GM20000 (cell line): Measurements from ENCODE around the gene CASK.
"Not testable (repeated sequence)": the region's sequence is repeated elsewhere in the genome, so short reads cannot be mapped to it uniquely, and the experiment has no call there.

Experiments
- DNase-seq: peaks from one replicate; pipeline ENCODE4 v3.0.0; 2012; ENCODE audit warnings: low spot score
- TF ChIP-seq, protein P1 (sequence below): IDR thresholded peaks from 2 replicates; pipeline ENCODE4 v1.5.1; 2012; ENCODE audit warnings: mild to moderate bottlenecking, control low read depth; ENCODE audit errors: extremely low read depth, missing control alignments

Gene CASK

DNA sequence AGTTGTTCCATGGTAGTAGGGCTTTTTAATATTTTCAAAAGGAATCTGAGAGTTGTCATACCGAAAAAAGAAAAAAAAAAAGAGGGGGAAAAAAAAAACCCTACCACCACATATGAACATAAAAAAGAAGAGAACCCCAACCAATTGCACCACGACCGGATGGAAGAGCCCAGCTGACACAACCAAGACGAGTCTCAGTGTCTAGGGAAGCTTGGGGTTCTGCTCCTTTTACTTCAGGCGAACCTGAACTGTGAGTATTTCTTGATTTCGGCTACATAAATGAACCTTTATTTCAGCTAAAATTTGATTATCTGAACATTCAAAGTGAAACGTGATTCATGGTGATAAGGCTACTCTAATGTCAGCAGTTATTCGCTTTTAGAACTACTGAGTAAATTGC is 234.5 kb downstream of the CASK start, which contains the start of gene GPR34:
GPR34 (plus strand) TSS at position 139 of the 400 bp plus-strand sequence. CDS start 6,661 bp downstream, outside the sequence.
- no peak for DNase-seq
- TF ChIP-seq, protein P1, sequence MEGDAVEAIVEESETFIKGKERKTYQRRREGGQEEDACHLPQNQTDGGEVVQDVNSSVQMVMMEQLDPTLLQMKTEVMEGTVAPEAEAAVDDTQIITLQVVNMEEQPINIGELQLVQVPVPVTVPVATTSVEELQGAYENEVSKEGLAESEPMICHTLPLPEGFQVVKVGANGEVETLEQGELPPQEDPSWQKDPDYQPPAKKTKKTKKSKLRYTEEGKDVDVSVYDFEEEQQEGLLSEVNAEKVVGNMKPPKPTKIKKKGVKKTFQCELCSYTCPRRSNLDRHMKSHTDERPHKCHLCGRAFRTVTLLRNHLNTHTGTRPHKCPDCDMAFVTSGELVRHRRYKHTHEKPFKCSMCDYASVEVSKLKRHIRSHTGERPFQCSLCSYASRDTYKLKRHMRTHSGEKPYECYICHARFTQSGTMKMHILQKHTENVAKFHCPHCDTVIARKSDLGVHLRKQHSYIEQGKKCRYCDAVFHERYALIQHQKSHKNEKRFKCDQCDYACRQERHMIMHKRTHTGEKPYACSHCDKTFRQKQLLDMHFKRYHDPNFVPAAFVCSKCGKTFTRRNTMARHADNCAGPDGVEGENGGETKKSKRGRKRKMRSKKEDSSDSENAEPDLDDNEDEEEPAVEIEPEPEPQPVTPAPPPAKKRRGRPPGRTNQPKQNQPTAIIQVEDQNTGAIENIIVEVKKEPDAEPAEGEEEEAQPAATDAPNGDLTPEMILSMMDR, result no peak

DNA sequence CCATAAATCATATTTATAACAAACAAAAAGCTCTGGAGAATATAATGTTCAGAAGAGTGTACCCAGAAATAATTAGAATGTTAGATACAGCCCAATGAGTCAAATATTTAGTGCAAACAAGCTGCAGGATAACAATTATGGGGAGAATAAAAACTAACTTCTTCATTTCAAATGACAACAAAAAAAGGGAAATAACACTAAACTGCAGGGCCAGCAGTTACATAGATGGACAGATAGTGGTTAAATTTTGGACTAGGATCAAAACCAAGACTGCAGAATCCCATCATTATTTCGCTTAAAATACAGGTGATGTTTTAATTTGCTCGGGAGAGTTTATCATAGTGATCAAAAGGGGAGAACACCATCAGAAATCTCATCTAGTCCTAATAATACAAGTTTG is 235.2 kb downstream of the CASK start:
- TF ChIP-seq, protein P1, result no peak
- DNase-seq, result no peak

- DNase-seq, result no peak
- TF ChIP-seq, protein P1, result no peak
These were observed 236.6 kb downstream of the CASK start for GRCh38 chrX:41686788-41687187.

- DNase-seq, result no peak
- TF ChIP-seq, protein P1, result no peak
These were observed 238.4 kb downstream of the CASK start for GRCh38 chrX:41684940-41685339.

GRCh38 chrX:41684138-41684537 is 239.2 kb downstream of the CASK start:
- DNase-seq, result no peak
- TF ChIP-seq, protein P1, result no peak

- TF ChIP-seq, protein P1, result no peak
- no peak for DNase-seq
These were observed 245.9 kb downstream of the CASK start for GRCh38 chrX:41677183-41678060.

GRCh38 chrX:41676361-41676760 is 247.0 kb downstream of the CASK start:
- DNase-seq, result not testable (repeated sequence)

- DNase-seq, result no peak
- TF ChIP-seq, protein P1, result no peak
These were observed 250.7 kb downstream of the CASK start for GRCh38 chrX:41672643-41673042.
